ENCODE results near the gene TSPAN4. TPM values are rescaled to one million over a fixed set of nuclear protein-coding genes. Genes with fewer than 3 reads are reported as not detected.

TSPAN4 gene
- total RNA-seq, 4 donors from 2014 or later = 25.1 to 75.0 (median 32.4) TPM

DNA sequence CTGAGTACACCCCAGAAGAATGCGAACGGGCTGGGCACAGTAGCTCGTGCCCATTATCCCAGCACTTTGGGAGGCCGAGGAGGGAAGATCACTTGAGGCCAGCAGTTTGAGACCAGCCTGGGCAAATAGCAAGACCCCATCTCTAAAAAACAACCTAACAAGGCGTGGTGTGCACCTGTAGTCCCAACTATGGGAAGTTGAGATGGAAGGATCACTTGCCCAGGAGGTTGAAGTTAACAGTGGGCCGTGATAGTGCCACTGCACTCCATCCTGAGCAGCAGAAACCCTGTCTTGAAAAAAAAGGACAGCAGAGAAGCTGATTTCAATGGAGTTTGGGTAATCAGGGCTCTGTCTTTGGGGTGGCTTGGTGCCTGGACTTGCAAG lies 29.6 kb upstream of the TSPAN4 start:
- Histone ChIP-seq H3K4me3 (no peak overlapping the region), H3K36me3 (peaks cover 0 to 13% (median 3%) of the 10 kb centered on the region in 4 donors), H3K9me3 (no peaks in the 10 kb centered on the region), H3K27ac (no peak overlapping the region), H3K4me1 (peaks cover 6 to 30% (median 21%) of the 10 kb centered on the region in 4 donors), H3K27me3 (no peaks in the 10 kb centered on the region)
- DNase-seq = no peak
- 91 to 100% methylated on average over 2 to 6 of the region's 6 CpGs for WGBS, 2 donors (ENCODE audit: low coverage in 1 of 2)
- intact Hi-C loops (cut with DNase I; ENCODE audit: low total_unique reads) (no loop called here), in situ Hi-C loops (cut with MboI; ENCODE audit: low pct_ligation_motif_present in 1 of 4, low pct_unique_long_range_greater_than_20kb in 1 of 4, low sequenced_read_pairs in 3 of 4) (no loop called here)
- TF ChIP-seq EP300 (IDR thresholded peaks at IDR 0.05; ENCODE audit: low read depth) (no peak), POLR2AphosphoS5 (IDR thresholded peaks at IDR 0.05) (no peak), POLR2A (IDR thresholded peaks at IDR 0.05) (no peak)
- TF ChIP-seq, protein P1, sequence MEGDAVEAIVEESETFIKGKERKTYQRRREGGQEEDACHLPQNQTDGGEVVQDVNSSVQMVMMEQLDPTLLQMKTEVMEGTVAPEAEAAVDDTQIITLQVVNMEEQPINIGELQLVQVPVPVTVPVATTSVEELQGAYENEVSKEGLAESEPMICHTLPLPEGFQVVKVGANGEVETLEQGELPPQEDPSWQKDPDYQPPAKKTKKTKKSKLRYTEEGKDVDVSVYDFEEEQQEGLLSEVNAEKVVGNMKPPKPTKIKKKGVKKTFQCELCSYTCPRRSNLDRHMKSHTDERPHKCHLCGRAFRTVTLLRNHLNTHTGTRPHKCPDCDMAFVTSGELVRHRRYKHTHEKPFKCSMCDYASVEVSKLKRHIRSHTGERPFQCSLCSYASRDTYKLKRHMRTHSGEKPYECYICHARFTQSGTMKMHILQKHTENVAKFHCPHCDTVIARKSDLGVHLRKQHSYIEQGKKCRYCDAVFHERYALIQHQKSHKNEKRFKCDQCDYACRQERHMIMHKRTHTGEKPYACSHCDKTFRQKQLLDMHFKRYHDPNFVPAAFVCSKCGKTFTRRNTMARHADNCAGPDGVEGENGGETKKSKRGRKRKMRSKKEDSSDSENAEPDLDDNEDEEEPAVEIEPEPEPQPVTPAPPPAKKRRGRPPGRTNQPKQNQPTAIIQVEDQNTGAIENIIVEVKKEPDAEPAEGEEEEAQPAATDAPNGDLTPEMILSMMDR (IDR thresholded peaks at IDR 0.05) = no peak

DNA sequence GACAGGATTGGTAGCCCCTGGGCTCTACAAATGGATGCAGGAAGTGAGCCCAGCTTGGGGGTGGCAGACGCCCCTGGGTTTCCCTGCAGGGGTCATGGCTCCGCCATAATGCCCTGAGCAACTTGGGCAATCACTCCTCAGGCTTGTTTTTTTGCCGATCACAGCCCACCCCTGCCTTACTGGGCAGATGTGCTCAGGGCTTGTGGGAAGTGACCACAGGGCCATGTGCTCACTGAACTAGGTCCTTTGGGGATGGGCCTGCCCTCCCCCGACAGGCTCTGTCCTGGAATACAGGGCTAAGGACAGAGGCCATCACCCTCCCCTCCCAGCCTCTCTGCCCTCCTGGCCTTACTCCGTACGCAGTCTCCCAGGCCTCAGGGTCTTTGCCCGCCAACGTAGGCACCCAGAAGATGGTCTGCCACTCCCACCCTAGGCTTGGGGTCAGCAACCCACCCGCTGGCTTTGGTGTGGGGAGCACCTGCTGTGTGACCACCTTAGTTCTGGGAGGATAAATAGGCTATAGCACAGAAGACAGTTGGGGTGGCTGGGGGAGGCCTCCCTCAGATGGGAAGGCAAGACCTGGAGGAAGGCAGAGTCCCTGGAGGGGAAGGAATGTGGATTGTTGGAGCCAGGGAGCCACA lies 29.1 kb upstream of the TSPAN4 start:
- TF ChIP-seq EP300 (IDR thresholded peaks at IDR 0.05; ENCODE audit: low read depth) (no peak), POLR2AphosphoS5 (IDR thresholded peaks at IDR 0.05) (no peak), POLR2A (IDR thresholded peaks at IDR 0.05) (no peak)
- TF ChIP-seq, protein P1 (IDR thresholded peaks at IDR 0.05) = no peak
- H3K9me3 ChIP-seq = no peaks in the 10 kb centered on the region
- WGBS, 2 donors (ENCODE audit: low coverage in 1 of 2) = 82% methylated on average over 9 of the region's 9 CpGs; no CpG with 5 or more reads in 1 of the 2 donors
- H3K36me3 ChIP-seq = peaks cover 0 to 13% (median 3%) of the 10 kb centered on the region in 4 donors
- no peak for DNase-seq
- peaks cover 6 to 29% (median 18%) of the 10 kb centered on the region in 4 donors for H3K4me1 ChIP-seq
- in situ Hi-C loops (cut with MboI; ENCODE audit: low pct_ligation_motif_present in 1 of 4, low pct_unique_long_range_greater_than_20kb in 1 of 4, low sequenced_read_pairs in 3 of 4) (no loop called here), intact Hi-C loops (cut with DNase I; ENCODE audit: low total_unique reads) (no loop called here)
- H3K4me3 ChIP-seq = no peak overlapping the region
- H3K27me3 ChIP-seq = no peaks in the 10 kb centered on the region
- no peak overlapping the region for H3K27ac ChIP-seq

DNA sequence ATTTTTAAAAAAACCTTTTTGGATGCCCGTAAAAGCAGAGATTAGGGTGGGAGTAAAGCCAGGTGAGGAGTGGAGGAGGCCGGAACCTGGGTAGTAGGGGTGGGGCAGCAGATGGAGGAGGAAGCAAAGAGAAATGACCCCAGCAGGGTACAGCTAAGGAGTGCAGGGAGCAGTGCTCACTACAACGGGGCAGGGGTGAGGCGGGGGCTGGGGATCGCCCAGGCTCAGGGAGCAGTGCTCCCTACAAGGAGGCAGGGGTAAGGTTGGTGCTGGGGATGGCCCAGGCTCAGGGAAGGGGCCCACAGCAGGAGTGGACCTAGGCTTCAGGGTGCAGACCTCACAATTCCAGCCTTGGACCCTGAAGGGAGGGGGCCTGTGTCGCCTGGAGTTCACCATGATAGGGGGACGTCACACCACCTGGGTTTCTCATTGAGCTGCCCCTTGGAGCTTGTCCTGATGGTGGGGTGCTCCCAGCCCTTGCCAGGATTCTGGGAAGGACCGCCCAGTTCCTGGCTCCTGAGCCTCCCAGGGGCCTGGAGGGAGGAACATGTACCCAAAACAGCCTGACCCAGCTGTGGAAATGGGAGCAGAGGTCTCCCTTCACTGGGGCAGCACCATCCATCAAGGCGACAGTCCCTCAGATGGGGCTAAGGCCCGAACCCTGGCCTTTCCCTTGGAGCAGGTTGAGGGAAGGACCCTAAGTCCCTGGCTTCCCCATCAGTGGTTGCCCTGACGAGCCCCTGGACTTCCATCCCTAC lies 26.8 kb upstream of the TSPAN4 start:
- Histone ChIP-seq H3K36me3 (peaks cover 0 to 13% (median 3%) of the 10 kb centered on the region in 4 donors), H3K27me3 (no peaks in the 10 kb centered on the region), H3K4me3 (no peak overlapping the region), H3K9me3 (no peaks in the 10 kb centered on the region), H3K4me1 (peaks cover 10 to 31% (median 21%) of the 10 kb centered on the region in 4 donors), H3K27ac (no peak overlapping the region)
- DNase-seq = no peak
- intact Hi-C loops (cut with DNase I; ENCODE audit: low total_unique reads) = no loop called here
- WGBS, 2 donors (ENCODE audit: low coverage in 1 of 2) = 81% methylated on average over 4 to 11 of the region's 11 CpGs
- in situ Hi-C loops (cut with MboI; ENCODE audit: low pct_ligation_motif_present in 1 of 4, low pct_unique_long_range_greater_than_20kb in 1 of 4, low sequenced_read_pairs in 3 of 4) = no loop called here
- no peak for TF ChIP-seq EP300 (IDR thresholded peaks at IDR 0.05; ENCODE audit: low read depth)
- TF ChIP-seq POLR2A (IDR thresholded peaks at IDR 0.05) = no peak

DNA sequence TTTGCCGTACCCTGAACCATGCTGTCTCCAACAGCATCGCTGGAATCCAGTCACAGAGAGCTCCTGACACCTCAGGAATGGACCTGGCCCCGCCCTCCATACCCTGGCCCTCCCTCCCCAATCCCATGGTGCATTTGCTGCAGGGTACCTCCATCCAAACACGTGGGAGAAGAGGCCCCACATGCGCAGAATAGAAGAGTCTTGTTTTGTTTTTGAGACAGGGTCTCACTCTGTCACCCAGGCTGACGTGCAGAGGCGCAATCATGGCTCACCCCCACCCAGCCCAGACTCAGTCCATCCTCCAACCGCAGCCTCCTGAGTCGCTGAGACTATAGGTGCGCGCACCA lies 26.2 kb upstream of the TSPAN4 start:
- Histone ChIP-seq H3K4me1 (peaks cover 16 to 32% (median 21%) of the 10 kb centered on the region in 4 donors), H3K27me3 (no peaks in the 10 kb centered on the region), H3K36me3 (peaks cover 0 to 13% (median 3%) of the 10 kb centered on the region in 4 donors), H3K27ac (no peak overlapping the region), H3K4me3 (no peak overlapping the region), H3K9me3 (no peaks in the 10 kb centered on the region)
- TF ChIP-seq POLR2AphosphoS5 (IDR thresholded peaks at IDR 0.05) = no peak
- no peak for TF ChIP-seq EP300 (IDR thresholded peaks at IDR 0.05; ENCODE audit: low read depth)
- TF ChIP-seq, protein P1 (IDR thresholded peaks at IDR 0.05) = no peak
- no peak for TF ChIP-seq POLR2A (IDR thresholded peaks at IDR 0.05)
- DNase-seq = no peak
- in situ Hi-C loops (cut with MboI; ENCODE audit: low pct_ligation_motif_present in 1 of 4, low pct_unique_long_range_greater_than_20kb in 1 of 4, low sequenced_read_pairs in 3 of 4) = no loop called here
- 84 to 87% methylated on average over 8 to 11 of the region's 11 CpGs for WGBS, 2 donors (ENCODE audit: low coverage in 1 of 2)
- intact Hi-C loops (cut with DNase I; ENCODE audit: low total_unique reads) = no loop called here
